ENCODE data around the gene TMC2.
A peak's percentile ranks its signal among the peaks of the same experiment; 100 is the strongest.

Gene TMC2

DNA sequence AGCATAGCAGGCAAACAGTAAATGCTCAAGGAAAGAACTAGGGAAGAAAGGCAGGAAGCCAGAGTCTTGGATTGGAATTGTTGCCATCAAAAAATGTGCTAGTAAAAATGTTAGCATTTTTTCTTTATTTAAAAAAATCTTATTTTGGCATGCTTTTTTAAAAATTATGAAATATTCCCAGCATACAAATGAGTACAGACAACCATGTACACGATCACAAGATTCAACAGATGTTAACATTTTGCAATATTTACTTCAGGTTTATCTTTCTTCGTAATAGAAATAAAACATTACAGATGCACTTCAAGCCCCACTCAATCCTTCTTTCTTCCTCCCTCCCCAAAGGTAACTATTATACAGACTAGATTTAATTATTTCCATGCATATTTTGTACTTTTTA lies 88.7 kb downstream of the TMC2 start:
- no peak for DNase-seq (ENCODE audit: low read depth)

DNA sequence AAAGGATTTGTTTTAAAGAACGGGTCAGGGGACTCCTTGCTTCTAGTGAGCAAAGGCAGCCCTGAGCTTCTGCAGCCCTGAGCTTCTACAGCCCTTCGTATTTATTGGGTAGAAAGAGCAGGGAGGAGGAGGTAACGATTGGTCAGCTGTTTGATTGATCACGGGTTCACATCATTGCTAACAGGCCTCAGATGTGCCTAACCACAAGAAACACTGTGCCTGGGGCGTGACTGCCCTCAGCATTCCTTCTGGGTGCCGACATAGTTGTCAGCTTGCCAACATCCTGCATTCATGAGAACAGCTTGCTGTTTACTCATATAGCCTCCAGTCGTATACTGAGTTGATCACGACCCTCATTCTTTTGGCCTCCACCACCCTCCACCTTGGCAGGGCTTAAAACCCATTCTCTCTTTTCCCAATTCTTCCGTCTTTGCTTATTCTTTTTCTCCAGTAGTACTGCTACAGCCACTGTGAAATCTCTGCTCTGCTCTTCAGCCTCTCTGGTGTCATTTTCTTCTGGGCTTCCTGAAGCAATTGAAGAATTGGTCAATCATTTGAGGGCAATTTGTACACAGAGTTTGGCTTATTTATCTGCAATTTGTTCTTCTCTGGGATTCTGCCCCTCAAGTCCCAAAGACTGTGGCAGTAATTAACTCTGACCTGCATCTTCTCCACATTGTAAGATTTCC lies 90.6 kb downstream of the TMC2 start:
- DNase-seq (ENCODE audit: low read depth) = no peak

DNA sequence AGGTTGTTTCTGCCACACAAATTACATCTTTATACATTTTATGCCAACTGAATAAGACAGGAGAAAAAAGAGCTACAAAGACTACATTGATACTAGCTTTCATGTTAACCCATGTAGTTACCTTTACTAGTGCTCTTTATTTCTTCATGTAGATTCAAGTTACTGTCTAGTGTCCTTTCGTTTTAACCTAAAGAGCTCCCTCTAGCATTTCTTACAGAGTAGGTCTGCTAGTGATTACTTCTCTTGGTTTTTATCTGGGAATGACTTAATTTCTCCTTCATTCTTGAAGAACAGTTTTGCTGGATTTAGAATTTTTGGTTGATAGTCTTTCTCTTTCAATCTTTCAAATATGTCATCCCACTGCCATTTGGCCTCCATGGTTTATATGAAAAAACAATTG lies 94.9 kb downstream of the TMC2 start:
- DNase-seq (ENCODE audit: low read depth) = no peak

DNA sequence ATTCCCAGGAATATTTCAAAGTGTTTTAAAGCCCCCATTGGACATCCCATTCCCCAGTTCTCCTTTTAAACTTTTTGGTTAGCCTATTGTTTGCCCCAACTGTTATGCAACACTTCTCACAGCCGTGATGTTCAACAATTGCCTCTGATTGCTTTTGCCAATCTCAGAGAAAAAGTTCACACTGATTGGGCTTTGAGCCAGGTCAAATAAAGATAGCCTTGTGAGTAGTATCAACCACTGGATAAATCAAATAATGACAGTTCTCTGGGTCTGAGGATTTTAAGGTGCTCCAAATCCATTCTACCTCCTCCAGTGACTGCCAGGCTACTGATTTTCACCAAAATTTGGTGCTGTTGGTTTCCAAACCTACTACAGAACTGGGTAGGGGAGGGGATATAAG lies 97.0 kb downstream of the TMC2 start:
- DNase-seq (ENCODE audit: low read depth) = no peak

DNA sequence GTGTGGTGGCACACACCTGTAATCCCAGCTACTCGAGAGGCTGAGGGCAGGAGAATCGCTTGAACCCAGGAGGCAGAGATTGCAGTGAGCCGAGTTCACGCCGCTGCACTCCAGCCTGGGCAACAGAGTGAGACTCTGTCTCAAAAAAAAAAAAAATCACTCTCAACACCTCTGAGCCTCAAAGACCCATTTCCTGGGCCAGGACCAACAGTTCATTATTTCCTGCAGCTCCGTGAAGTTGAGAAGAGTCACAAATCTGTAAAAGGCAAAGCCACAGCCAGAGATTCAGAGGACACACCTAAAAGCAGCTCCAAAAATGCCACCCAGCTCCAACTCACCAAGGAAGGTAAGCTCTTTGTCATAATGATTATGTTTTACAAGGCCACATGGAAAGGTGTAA lies 100.9 kb downstream of the TMC2 start:
- DNase-seq (ENCODE audit: low read depth) = no peak

DNA sequence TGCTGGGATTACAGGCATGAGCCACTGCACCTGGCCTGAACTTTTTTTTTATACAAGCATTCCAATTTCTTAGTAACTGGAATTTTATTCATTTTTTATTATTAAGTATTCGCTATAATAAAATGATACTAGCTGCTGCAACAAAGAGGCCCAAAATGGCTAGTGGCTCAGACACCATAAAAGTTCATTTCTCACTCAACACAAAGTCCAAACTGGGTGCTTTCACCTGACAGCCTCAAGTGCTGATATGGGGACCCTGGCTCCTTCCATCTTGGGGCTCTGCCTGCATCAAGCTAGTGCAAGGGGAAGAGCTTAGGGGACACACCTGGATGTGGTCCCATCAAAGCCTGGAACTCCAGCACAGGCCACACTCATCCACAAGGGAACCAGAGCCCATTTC lies 103.9 kb downstream of the TMC2 start:
- no peak for DNase-seq (ENCODE audit: low read depth)

DNA sequence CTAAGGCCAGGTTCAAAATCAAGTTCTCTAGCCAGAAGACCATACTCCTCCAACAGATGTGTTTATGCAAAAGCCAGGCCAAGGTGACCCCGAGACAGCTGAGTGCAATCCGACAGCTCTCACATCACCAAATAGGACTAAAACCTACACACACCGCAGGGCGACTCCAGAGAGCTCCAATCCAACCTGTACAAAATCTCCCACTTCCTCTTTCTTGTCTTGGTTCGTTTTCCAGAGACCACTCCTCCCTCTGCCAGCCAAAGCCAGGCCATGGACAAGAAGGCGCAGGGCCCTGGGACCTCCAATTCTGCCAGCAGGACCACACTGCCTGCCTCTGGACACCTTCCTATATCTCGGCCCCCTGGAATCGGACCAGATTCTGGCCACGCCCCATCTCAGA lies 104.5 kb downstream of the TMC2 start:
- no peak for DNase-seq (ENCODE audit: low read depth)

DNA sequence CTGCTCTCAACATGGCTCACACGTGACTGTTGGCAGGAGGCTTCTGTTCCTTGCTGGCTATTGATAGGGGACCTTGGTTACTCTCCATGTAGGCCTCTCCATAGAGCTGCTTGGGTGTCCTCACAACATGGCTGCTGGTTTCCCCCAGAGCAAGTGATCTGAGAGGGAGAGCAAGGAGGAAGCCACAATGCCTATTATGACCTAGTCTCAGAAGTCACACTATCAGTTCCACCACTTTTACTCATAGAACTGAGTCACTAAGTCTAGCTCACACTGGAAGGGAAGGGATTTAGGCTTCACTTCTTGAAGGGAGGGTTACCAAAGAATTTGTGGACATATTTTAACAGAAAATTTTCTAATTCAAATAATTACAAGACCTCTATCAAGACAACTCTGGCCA lies 107.3 kb downstream of the TMC2 start:
- no peak for DNase-seq (ENCODE audit: low read depth)

DNA sequence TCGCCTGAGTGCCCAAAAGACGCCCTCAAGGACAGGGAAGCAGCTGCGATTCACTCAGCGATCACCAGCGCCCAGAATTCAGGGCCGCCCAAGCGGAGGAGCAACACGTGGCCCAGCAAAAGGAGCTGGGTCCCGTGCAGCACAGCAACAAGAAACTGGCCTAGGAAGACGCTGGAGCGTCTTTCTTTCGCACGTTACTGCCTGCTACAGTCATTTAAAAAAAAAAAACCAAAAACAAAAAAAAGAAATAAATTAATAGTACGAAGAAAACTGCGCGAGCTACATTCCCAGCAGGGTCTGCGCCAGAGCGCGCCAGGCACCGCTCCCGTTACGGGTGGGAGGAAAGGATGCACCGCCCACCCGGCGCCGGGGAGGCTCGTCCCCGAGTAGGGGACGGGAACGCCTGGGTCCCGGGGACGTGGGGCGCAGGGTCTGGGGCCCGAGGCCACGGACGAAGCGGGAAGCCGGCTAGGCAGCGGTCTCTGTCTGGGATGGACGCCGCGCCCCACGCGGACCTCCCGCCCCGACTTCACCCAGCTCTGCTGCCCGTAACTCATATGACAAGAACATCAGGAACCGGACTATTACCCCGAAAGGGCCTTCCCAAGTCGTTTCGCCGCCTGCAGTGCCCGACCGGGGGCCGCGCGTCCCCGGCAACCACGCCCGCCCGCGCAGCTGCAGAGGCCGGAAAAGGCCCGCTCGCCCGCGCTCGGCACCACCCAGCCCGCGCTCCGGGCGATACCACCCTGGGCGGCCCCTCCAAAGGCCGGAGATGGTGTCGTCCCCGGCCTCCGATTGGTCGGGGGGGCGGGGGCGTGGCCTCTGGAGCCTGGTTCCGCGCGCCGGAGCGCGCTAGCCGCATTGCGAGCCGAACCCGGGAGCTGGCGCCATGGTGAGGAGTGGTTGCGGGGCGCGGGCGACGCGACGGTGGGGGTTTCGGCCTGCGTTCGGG lies 115.7 kb downstream of the TMC2 start, which contains the start of gene NOP56:
Gene NOP56 (plus strand): TSS at position 861 of the 952 bp plus-strand sequence. CDS start 29 bp downstream, at position 890.
- DNase-seq (ENCODE audit: low read depth) = peak; percentile 92

DNA sequence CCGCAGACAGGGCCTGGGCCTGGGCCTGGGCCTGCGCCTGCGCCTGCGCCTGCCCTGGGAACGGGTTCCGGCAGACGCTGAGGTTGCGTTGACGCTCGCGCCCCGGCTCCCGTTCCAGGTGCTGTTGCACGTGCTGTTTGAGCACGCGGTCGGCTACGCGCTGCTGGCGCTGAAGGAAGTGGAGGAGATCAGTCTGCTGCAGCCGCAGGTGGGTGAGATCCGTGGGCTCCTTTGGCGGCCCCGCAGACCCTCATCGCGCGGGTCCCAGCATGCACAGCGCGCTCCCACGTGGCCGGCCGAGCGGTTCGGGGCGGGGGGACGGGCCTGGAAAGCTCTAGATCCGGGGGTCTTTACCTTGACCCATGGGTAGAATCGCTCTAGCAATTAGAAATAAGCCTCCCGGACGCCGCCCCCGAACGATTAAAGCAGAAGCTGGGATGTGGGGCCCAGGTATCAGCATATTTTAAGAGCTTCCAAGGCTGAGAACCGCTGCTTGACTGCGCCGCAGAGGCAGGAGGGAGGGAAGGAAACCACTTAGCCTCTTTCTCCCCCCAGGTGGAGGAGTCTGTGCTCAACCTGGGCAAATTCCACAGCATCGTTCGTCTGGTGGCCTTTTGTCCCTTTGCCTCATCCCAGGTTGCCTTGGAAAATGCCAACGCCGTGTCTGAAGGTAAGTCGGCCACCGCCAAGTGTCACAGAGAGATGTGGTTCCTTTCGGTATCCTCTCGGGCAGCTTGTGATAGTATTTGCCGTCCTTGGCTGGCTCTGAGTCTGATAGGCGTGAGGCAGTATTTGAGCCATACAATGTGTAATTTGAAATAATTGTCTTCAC lies 116.6 kb downstream of the TMC2 start:
- DNase-seq (ENCODE audit: low read depth) = no peak

DNA sequence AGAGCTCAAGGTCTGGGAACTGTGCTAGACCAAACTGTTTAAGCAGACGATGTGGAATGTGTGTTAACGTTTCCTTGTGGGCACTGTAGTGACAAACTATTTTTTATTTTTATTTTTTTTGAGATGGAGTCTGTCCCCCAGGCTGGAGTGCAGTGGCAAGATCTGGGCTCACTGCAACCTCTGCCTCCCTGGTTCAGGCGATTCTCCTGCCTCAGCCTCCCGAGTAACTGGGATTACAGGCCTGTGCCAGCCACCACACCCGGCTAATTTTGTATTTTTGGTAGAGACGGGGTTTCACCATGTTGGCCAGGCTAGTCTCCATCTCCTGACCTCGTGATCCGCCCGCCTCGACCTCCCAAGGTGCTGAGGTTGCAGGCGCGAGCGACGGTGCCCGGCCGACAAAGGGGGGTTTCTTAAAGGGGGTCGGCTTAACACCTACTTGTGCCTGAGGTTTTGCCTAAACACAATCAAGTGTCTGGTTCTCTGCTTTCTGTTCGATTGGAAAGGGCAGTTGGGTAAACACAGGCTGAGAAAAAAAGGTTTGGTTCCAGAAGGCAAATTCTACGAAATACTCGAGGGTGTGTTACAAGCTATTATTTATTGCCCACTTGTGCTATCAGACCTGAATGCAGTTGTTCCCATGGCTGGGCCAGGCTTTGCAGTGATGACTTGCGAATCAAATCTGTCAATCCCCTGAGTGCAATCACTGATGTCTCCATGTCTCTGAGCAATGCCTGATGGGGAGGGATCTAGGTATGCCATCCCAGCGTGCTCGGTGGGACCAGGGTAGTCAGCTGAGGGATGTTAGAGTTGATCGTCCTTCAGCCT lies 117.4 kb downstream of the TMC2 start:
- no peak for DNase-seq (ENCODE audit: low read depth)

DNA sequence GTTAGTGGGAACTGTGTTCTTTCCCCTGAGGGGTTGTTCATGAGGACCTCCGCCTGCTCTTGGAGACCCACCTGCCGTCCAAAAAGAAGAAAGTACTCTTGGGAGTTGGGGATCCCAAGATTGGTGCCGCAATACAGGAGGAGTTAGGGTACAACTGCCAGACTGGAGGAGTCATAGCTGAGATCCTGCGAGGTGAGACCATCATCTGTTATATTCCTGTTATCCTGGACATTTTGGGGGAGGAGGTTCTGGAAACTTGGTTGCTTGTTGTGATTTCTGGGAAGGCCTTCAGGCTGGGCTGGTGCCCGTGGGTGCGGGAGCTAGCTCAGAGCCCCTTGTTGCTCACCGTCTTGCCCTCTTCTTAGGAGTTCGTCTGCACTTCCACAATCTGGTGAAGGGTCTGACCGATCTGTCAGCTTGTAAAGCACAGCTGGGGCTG lies 118.0 kb downstream of the TMC2 start:
- no peak for DNase-seq (ENCODE audit: low read depth)

DNA sequence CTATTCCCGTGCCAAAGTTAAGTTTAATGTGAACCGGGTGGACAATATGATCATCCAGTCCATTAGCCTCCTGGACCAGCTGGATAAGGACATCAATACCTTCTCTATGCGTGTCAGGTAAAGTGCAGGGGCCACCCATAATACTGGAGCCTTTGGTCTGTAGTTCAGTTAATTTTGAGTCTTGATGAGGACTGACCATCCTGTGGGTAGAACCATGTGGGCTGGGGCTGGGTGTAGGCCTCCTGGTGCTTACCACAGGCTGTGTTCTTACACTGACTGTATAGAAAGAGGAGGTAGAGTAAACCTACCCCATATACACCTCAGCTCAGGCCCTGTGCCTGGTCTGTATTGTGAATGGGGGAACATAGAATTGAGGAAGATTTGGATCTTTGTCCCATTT lies 118.5 kb downstream of the TMC2 start:
- DNase-seq (ENCODE audit: low read depth) = no peak

DNA sequence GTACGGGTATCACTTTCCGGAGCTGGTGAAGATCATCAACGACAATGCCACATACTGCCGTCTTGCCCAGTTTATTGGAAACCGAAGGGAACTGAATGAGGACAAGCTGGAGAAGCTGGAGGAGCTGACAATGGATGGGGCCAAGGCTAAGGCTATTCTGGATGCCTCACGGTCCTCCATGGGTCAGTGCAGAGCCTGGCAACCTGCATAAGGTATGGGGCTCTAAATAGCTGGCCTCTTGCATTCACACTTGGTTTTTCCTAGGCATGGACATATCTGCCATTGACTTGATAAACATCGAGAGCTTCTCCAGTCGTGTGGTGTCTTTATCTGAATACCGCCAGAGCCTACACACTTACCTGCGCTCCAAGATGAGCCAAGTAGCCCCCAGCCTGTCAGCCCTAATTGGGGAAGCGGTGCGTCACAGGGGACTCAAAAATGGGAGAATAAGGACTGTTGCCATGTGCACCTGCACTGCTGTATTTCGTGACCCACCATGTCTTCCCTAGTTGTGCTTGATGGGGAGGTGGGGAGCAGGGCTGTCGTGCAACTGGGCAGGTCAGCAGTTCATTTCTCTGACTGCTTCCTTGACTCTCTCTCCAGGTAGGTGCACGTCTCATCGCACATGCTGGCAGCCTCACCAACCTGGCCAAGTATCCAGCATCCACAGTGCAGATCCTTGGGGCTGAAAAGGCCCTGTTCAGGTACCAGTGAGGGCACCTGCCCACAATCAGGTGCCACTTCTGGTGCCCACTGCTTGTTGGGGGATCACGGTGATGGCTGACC lies 119.2 kb downstream of the TMC2 start:
- DNase-seq (ENCODE audit: low read depth) = no peak

DNA sequence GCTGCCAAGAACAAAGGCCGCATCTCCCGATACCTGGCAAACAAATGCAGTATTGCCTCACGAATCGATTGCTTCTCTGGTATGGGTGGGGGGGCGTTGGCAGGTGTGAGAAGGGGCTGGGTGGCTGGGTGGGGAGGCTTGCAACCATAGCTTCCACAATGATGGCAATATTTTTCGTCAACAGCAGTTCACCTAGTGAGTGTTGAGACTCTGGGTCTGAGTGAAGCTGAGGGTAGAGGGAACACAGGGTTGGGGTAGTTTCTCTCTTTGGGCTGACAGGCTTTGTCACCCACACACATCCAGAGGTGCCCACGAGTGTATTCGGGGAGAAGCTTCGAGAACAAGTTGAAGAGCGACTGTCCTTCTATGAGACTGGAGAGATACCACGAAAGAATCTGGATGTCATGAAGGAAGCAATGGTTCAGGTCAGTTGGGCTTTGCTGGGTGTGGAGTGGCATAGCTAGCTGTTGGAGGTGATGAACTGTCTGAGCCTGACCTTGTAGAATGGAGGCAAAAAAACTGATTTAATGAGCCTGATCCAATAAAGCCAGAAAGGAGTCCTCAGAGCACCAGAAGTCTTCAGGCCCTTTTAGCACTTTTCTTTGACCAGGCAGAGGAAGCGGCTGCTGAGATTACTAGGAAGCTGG lies 120.2 kb downstream of the TMC2 start:
- no peak for DNase-seq (ENCODE audit: low read depth)

DNA sequence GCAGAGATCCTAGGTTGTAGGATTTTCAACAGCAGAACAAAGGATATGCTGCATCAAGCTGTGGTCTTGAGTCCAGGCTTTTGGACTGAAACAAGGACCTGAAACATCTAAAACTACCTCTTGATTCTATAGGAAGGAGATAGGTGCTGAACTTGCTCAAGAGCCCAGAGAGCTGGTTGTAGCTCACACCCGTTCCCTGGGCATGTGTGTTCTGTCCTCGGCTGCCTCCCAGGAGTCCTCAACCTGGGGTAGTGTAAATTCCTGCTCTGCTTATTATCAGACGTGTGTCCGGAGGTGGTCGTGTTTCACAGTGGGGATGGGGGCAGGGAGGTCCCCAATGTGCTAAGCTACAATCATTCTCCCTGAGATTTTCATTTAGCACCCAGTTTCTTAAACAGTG lies 120.9 kb downstream of the TMC2 start:
- DNase-seq (ENCODE audit: low read depth) = no peak

DNA sequence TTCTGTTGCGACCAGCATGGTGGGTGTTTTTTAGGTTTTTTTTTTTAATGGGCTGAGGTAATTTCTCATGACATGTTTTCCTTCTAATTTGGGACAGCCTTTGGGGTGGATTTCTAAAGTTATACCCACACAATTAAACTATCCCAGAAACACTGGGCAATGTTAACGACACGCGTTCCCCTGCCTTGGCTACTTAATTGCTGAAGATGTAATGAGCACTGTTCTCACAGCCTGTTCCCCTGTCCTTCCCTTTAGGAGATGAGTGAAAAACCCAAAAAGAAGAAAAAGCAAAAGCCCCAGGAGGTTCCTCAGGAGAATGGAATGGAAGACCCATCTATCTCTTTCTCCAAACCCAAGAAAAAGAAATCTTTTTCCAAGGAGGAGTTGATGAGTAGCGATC lies 121.3 kb downstream of the TMC2 start:
- DNase-seq (ENCODE audit: low read depth) = no peak

DNA sequence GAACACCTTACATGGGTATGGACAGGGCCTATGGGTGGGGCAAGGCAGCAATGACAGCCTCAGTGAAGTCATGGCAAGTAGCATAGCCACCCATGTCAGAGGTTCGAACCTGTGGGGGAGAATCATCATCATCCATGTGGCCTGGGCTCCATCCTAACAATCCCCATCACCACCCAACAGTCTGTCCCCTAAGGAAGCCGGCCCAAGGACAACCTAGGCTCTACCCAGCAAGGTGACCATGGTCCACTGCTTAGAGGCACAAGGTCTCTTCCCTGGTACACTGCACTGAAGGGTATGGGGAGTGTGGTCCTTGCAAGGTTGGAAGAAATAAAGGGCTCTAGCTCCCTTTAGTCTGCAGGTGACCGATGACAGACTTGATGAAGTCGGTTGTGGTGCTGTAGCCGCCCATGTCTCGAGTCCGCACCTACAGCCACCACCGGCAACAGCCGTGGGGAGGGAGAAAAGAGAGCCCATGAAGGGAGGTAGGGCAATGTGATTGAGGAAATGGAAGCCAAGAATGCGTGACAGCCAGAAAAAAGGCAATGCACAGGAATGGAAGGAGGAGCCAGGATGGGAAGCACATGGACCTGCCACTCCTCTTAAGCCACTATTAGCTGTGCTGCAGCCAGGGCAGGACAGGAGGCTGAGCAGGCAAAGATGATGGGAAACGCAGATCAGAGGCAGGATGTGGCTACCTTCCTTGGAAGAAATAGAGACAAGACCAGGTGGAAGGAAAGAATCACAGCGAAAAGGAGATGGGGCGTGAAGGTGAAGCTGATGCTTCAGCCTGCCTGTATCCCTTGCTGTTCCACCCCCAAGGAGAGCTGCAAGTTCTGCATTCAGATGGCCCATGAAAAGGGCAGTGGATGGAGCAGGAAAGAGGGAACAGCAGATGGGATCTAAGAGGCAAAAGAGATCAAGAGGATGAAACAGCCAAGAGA lies 122.3 kb downstream of the TMC2 start:
- no peak for DNase-seq (ENCODE audit: low read depth)

DNA sequence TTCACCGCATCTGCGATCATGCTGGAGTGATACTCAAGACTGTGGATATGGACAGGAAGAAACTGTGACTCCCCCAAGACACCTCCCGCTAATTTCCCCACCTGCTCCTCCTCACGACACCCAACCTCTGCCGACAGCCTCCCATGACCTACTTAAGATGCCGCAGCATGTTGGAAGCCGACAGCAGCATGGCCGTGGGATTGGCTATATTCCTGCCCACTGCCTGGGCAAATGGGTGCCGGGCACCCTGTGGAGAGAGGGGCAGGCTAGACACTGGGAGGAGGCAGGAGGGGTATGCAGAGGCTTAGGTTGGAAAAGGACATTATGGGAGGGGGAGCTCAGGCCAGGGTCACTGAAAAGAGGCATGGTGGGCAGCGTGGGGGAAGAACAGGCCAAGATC lies 123.2 kb downstream of the TMC2 start:
- no peak for DNase-seq (ENCODE audit: low read depth)
